Measurements from ENCODE around the gene C1QA.

DNA sequence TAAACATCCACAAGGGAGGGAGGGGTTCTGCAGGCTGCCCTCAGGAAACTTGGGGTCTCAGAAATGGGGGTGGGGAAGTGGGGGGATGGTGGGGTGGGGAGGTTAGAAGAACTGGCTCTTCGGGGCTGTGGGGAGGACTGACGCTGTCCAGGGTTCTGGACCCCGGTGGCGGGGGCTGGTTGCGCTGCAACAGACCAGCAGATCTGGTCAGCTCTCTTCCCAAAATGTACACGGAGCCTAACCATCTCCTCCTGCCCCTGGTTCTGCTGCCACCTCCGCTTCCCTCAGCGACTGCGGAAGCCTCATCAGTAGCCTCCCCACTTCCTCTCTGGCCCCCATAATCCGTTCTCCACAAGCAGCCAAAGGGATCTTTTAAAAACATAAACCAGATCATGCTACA lies 29.3 kb upstream of the C1QA start:
- TF ChIP-seq, protein P1, sequence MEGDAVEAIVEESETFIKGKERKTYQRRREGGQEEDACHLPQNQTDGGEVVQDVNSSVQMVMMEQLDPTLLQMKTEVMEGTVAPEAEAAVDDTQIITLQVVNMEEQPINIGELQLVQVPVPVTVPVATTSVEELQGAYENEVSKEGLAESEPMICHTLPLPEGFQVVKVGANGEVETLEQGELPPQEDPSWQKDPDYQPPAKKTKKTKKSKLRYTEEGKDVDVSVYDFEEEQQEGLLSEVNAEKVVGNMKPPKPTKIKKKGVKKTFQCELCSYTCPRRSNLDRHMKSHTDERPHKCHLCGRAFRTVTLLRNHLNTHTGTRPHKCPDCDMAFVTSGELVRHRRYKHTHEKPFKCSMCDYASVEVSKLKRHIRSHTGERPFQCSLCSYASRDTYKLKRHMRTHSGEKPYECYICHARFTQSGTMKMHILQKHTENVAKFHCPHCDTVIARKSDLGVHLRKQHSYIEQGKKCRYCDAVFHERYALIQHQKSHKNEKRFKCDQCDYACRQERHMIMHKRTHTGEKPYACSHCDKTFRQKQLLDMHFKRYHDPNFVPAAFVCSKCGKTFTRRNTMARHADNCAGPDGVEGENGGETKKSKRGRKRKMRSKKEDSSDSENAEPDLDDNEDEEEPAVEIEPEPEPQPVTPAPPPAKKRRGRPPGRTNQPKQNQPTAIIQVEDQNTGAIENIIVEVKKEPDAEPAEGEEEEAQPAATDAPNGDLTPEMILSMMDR (conservative IDR thresholded peaks at IDR 0.05; ENCODE audit: low read length), result no peak
- no peak for TF ChIP-seq EZH2phosphoT487 (IDR thresholded peaks at IDR 0.05; ENCODE audit: borderline replicate concordance)
